ENCODE measurements around the gene ITGA11. TPM values are rescaled to one million over a fixed set of nuclear protein-coding genes. Genes with fewer than 3 reads are reported as not detected.
A peak's percentile ranks its signal among the peaks of the same experiment; 100 is the strongest.

Gene ITGA11
- total and polyA plus RNA-seq, 8 donors: 0.08 to 12.1 (median 2.0) TPM

DNA sequence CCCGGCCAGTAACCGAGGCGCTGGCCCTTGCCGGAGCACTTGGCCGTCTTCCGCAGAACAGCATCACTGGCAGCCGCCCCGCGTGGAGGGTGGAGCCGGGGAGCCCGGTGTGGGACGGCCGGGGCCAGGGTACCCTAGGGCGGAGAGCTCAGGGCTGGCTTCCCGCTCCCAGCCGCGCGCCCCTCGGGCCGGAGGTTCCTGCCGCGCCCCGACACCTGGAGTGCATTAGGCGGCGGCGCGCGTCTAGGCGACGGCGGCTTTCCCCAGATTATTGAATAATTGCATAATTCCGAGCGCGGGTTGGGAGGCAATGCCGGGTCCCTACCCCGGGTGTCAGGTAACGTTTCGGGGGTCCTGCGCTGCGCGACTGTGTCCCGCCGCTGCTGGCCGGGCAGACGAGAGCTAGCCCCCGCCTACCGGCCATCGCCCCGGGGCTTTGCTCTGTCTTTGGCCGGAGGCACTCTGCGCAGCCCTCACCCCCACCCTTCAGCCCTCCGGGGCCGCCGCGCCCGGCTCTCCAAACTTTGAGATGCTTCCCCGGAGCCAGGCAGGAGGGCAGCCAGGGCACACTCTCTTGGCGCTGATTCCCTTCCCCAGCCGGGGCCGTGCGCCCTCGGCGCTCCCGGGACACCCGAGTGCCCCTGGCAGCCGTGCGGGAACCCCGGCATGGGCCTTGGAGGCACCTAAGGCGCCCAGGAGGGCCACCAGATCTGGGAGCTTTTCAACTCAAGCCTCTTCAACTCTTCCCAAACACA is 749 bp downstream of the ITGA11 start:
- no peaks in the 10 kb centered on the region for H3K9me3 ChIP-seq
- H3K27me3 ChIP-seq: peaks cover 0 to 55% (median 36%) of the 10 kb centered on the region in 3 donors
- no peak for TF ChIP-seq POLR2A (IDR thresholded peaks at IDR 0.05)
- TF ChIP-seq POLR2AphosphoS5 (IDR thresholded peaks at IDR 0.05): no peak
- TF ChIP-seq EP300 (IDR thresholded peaks at IDR 0.05): no peak
- TF ChIP-seq, protein P1, sequence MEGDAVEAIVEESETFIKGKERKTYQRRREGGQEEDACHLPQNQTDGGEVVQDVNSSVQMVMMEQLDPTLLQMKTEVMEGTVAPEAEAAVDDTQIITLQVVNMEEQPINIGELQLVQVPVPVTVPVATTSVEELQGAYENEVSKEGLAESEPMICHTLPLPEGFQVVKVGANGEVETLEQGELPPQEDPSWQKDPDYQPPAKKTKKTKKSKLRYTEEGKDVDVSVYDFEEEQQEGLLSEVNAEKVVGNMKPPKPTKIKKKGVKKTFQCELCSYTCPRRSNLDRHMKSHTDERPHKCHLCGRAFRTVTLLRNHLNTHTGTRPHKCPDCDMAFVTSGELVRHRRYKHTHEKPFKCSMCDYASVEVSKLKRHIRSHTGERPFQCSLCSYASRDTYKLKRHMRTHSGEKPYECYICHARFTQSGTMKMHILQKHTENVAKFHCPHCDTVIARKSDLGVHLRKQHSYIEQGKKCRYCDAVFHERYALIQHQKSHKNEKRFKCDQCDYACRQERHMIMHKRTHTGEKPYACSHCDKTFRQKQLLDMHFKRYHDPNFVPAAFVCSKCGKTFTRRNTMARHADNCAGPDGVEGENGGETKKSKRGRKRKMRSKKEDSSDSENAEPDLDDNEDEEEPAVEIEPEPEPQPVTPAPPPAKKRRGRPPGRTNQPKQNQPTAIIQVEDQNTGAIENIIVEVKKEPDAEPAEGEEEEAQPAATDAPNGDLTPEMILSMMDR (IDR thresholded peaks at IDR 0.05): no peak
- no peaks in the 10 kb centered on the region for H3K36me3 ChIP-seq
- intact Hi-C loops (cut with DNase I; ENCODE audit: low total_unique reads): no loop called here
- peak; percentile 17 to 56 for DNase-seq
- 0 to 6% (median 1%) methylated on average over 6 to 69 of the region's 69 CpGs for WGBS, 5 donors
- H3K27ac ChIP-seq: peak overlapping the region; percentile 4 to 66 (median 47)
- peak overlapping the region; percentile 43 to 58 (median 50) for H3K4me3 ChIP-seq
- peaks cover 14 to 21% (median 20%) of the 10 kb centered on the region in 4 donors for H3K4me1 ChIP-seq

DNA sequence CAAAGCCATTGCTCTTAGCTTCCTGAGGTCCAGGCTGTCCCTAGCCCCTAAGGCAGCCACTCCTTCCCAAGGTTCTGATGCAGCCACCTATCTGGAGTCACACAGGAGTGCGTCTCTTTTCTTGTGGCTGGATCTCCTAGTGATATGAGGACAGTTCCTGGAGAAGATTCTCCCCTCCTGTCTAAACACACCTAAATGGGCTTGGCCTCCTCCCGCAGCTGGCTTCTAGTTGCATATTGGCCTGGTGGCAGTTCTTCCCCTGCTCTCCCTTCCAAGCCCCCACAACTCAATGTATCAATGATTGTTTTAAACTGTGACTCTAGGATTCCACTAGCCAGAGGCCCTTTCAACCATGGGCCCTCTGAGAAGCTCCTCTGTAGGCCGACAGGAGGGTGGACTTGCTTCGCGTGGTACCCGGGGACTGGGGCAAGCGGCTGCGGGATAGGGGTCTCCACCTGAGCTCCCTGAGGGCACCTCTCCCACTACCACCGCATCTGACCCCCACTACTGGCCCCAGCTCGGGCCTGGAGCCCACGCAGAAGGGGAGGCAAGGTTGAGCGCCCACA is 1.4 kb downstream of the ITGA11 start:
- Histone ChIP-seq H3K27me3 (peaks cover 0 to 55% (median 36%) of the 10 kb centered on the region in 3 donors), H3K36me3 (no peaks in the 10 kb centered on the region), H3K4me3 (peak overlapping the region; percentile 43 to 58 (median 50)), H3K27ac (peak overlapping the region in 4 of 5 donors; percentile 10 to 66 (median 54)), H3K9me3 (no peaks in the 10 kb centered on the region), H3K4me1 (peaks cover 14 to 21% (median 20%) of the 10 kb centered on the region in 4 donors)
- no peak for DNase-seq
- intact Hi-C loops (cut with DNase I; ENCODE audit: low total_unique reads): no loop called here
- no peak for TF ChIP-seq EP300 (IDR thresholded peaks at IDR 0.05)
- TF ChIP-seq POLR2AphosphoS5 (IDR thresholded peaks at IDR 0.05): no peak
- TF ChIP-seq, protein P1 (IDR thresholded peaks at IDR 0.05): no peak
- no peak for TF ChIP-seq POLR2A (IDR thresholded peaks at IDR 0.05)
- WGBS, 5 donors: 57 to 78% (median 66%) methylated on average over 5 to 12 of the region's 12 CpGs

DNA sequence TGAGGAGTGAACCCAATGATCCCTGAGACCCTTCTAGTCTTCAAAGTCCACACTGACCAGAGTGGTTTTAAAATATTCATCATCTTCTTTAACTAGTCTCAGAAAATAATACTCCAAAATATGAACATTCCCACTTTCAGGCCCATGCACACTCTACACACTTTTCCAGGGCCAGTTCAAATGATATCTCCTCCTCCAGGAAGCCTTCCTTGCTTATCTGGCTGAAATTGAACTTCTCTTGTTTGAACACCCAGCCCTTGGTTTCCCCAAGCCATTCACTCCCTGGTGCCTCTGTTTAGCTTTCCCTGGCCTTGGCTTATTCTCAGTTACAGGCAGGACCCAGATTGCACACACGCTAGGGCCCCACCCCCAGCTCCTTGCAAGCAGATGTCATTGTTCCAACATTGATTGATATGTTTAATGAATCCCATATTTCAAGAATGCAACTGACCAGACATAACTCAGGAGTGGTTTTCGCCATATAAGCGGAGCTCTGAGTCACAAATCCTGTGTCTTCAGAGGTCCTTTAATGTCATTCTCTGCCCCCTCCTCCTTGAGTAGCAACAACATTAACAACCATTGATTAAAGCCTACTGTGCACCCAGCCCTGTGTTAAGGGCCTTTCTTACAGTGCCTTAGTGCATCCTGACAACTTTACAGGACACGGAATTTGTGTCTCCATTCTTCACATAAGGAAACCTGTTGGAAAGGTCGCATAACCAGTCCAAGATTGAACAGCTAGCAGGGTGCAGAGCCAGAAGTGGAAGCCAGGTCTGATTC is 2.1 kb downstream of the ITGA11 start:
- no peak overlapping the region for H3K4me3 ChIP-seq
- WGBS, 5 donors: 82 to 88% (median 85%) methylated on average over 5 of the region's 5 CpGs
- no peak overlapping the region for H3K27ac ChIP-seq
- H3K9me3 ChIP-seq: no peaks in the 10 kb centered on the region
- no peak for DNase-seq
- no peaks in the 10 kb centered on the region for H3K36me3 ChIP-seq
- peaks cover 14 to 21% (median 20%) of the 10 kb centered on the region in 4 donors for H3K4me1 ChIP-seq
- TF ChIP-seq POLR2AphosphoS5 (IDR thresholded peaks at IDR 0.05) (no peak), POLR2A (IDR thresholded peaks at IDR 0.05) (no peak), EP300 (IDR thresholded peaks at IDR 0.05) (no peak)
- TF ChIP-seq, protein P1 (IDR thresholded peaks at IDR 0.05): no peak
- intact Hi-C loops (cut with DNase I; ENCODE audit: low total_unique reads): no loop called here
- H3K27me3 ChIP-seq: peaks cover 0 to 55% (median 36%) of the 10 kb centered on the region in 3 donors

DNA sequence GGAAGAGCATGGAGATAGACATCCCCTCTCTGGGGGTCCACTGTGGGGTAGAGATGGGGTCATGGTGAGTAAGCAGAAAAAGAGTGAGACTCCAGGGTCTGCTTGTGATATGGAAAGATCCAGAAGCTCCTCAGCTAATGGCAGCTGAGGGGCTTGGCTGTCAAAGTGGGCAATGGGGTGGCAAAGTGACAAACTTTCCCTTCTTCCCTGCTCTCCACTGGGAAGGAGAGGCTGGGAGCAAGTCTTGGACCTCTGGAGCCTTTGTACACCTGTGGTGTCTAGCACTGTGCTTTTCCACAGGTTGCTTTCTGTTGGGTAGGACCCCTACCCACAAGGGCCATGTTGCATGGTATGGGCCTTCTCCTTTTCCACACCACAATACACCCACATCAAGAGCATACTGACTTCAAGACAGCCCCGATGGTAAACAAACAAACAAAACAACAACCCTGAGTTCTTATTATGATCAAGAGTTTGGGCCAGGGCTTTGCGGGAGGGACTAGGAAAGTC is 3.5 kb downstream of the ITGA11 start:
- 58 to 95% (median 86%) methylated on average over 2 of the region's 2 CpGs for WGBS, 5 donors
- Histone ChIP-seq H3K4me1 (peaks cover 14 to 21% (median 20%) of the 10 kb centered on the region in 4 donors), H3K36me3 (no peaks in the 10 kb centered on the region), H3K9me3 (no peaks in the 10 kb centered on the region), H3K4me3 (no peak overlapping the region), H3K27ac (no peak overlapping the region), H3K27me3 (peaks cover 0 to 41% (median 29%) of the 10 kb centered on the region in 3 donors)
- no peak for DNase-seq
- intact Hi-C loops (cut with DNase I; ENCODE audit: low total_unique reads): no loop called here
- TF ChIP-seq POLR2AphosphoS5 (IDR thresholded peaks at IDR 0.05): no peak
- no peak for TF ChIP-seq POLR2A (IDR thresholded peaks at IDR 0.05)
- no peak for TF ChIP-seq EP300 (IDR thresholded peaks at IDR 0.05)
- TF ChIP-seq, protein P1 (IDR thresholded peaks at IDR 0.05): no peak

All from stomach (tissue), 9 donors.